ENCODE results near the gene DKC1.
A peak's percentile ranks its signal among the peaks of the same experiment; 100 is the strongest.

Gene DKC1

DNA sequence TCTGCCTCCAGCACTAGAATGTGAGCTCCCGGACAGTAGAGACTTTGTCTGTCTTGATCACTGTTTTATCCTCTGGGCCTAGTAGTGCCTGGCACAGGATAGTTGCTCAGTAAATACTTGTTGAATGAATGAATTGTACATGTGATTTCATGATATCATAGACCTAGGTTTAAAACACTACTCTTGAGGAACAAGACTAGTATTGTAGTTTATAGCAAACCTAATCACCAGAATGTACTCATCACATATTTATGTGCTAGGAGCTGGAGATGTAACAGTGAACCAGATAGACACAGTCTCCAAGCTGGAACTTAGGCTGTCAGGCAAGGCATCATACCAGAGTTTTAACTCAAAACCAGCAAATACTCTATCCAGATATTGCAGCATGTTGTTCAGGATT lies 35.2 kb upstream of the DKC1 start:
- no peak for TF ChIP-seq PATZ1 (CRISPR knock-in tag; IDR thresholded peaks at IDR 0.05; ENCODE audit: borderline replicate concordance)
- no peak for TF ChIP-seq RARB (CRISPR knock-in tag; IDR thresholded peaks at IDR 0.05)
- TF ChIP-seq TCF4 (CRISPR knock-in tag; IDR thresholded peaks at IDR 0.05; ENCODE audit: borderline replicate concordance), result no peak
- no peak for TF ChIP-seq ARNTL (CRISPR knock-in tag; IDR thresholded peaks at IDR 0.05; ENCODE audit: borderline replicate concordance, low read depth)
- no peak for TF ChIP-seq CSRNP3 (CRISPR knock-in tag; IDR thresholded peaks at IDR 0.05)
- no peak for TF ChIP-seq OSR1 (CRISPR knock-in tag; IDR thresholded peaks at IDR 0.05)
- TF ChIP-seq TSHZ2 (CRISPR knock-in tag; IDR thresholded peaks at IDR 0.05), result no peak
- TF ChIP-seq ESRRG (CRISPR knock-in tag; IDR thresholded peaks at IDR 0.05), result no peak
- peak; percentile 39 for ATAC-seq

DNA sequence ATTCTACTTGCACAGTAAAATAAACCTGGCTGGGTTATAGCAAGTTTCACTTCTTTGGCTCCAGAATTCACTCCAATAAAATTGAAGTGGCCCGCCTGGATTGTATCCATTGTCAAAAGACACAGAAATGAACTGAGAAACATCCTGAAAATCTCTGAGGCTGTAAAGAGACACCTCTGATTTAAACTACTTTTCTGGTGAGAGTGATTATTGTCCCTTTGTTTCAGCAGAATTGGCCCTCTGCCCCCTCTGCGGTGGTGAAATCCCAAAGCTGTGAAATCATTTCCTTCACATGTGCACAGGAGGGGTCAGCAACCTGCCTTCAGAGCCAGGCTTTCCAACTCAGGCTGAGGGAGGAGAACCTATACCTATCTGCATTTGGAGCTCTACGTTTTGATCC lies 34.8 kb upstream of the DKC1 start:
- ATAC-seq, result peak; percentile 67
- TF ChIP-seq ZNF565 (CRISPR knock-in tag; conservative IDR thresholded peaks at IDR 0.05; ENCODE audit: low read depth) (no peak), ESRRG (CRISPR knock-in tag; IDR thresholded peaks at IDR 0.05) (no peak), CSRNP3 (CRISPR knock-in tag; IDR thresholded peaks at IDR 0.05) (no peak), ZNF8 (CRISPR knock-in tag; IDR thresholded peaks at IDR 0.05) (no peak), OSR1 (CRISPR knock-in tag; IDR thresholded peaks at IDR 0.05) (no peak), ISL1 (CRISPR knock-in tag; IDR thresholded peaks at IDR 0.05) (no peak), TCF4 (CRISPR knock-in tag; IDR thresholded peaks at IDR 0.05; ENCODE audit: borderline replicate concordance) (no peak), GLIS3 (CRISPR knock-in tag; IDR thresholded peaks at IDR 0.05) (no peak), ZC3H10 (CRISPR knock-in tag; IDR thresholded peaks at IDR 0.05) (no peak)
- TF ChIP-seq, protein P1, sequence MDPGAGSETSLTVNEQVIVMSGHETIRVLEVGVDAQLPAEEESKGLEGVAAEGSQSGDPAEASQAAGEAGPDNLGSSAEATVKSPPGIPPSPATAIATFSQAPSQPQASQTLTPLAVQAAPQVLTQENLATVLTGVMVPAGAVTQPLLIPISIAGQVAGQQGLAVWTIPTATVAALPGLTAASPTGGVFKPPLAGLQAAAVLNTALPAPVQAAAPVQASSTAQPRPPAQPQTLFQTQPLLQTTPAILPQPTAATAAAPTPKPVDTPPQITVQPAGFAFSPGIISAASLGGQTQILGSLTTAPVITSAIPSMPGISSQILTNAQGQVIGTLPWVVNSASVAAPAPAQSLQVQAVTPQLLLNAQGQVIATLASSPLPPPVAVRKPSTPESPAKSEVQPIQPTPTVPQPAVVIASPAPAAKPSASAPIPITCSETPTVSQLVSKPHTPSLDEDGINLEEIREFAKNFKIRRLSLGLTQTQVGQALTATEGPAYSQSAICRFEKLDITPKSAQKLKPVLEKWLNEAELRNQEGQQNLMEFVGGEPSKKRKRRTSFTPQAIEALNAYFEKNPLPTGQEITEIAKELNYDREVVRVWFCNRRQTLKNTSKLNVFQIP (CRISPR knock-in tag; IDR thresholded peaks at IDR 0.05; ENCODE audit: borderline replicate concordance, low read depth), result no peak

- no peak for TF ChIP-seq ZFP30 (CRISPR knock-in tag; IDR thresholded peaks at IDR 0.05)
- TF ChIP-seq ARNTL (CRISPR knock-in tag; IDR thresholded peaks at IDR 0.05; ENCODE audit: borderline replicate concordance, low read depth), result no peak
- TF ChIP-seq ZNF565 (CRISPR knock-in tag; conservative IDR thresholded peaks at IDR 0.05; ENCODE audit: low read depth), result no peak
- no peak for TF ChIP-seq ZNF70 (CRISPR knock-in tag; IDR thresholded peaks at IDR 0.05)
- TF ChIP-seq PATZ1 (CRISPR knock-in tag; IDR thresholded peaks at IDR 0.05; ENCODE audit: borderline replicate concordance), result no peak
- no peak for TF ChIP-seq BACH2 (CRISPR knock-in tag; IDR thresholded peaks at IDR 0.05; ENCODE audit: borderline replicate concordance)
- no peak for ATAC-seq
Observed at GRCh38 chrX:154728431-154729190, 34.1 kb upstream of the DKC1 start.
